ENCODE measurements around the gene AR.

GRCh38 chrX:67718926-67719325 is 175.1 kb downstream of the AR start:
- TF ChIP-seq POLR2A (IDR thresholded peaks at IDR 0.05), result no peak
- TF ChIP-seq, protein P1, sequence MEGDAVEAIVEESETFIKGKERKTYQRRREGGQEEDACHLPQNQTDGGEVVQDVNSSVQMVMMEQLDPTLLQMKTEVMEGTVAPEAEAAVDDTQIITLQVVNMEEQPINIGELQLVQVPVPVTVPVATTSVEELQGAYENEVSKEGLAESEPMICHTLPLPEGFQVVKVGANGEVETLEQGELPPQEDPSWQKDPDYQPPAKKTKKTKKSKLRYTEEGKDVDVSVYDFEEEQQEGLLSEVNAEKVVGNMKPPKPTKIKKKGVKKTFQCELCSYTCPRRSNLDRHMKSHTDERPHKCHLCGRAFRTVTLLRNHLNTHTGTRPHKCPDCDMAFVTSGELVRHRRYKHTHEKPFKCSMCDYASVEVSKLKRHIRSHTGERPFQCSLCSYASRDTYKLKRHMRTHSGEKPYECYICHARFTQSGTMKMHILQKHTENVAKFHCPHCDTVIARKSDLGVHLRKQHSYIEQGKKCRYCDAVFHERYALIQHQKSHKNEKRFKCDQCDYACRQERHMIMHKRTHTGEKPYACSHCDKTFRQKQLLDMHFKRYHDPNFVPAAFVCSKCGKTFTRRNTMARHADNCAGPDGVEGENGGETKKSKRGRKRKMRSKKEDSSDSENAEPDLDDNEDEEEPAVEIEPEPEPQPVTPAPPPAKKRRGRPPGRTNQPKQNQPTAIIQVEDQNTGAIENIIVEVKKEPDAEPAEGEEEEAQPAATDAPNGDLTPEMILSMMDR (IDR thresholded peaks at IDR 0.05), result no peak
